Ectodermal cell (in vitro differentiated cells): ENCODE results near the gene RNF144B.

Experiments used
- H3K27ac ChIP-seq: 2 replicates; pipeline ENCODE4 v1.7.0; 2013; ENCODE audit warnings: mild to moderate bottlenecking, low read depth, low read length; ENCODE audit not compliant: insufficient read depth, poor library complexity, severe bottlenecking
- H3K27me3 ChIP-seq: 2 replicates; pipeline ENCODE4 v1.7.0; 2013; ENCODE audit warnings: mild to moderate bottlenecking, low read length; ENCODE audit not compliant: insufficient read depth, control insufficient read depth, poor library complexity, severe bottlenecking
- H3K36me3 ChIP-seq: one replicate; pipeline ENCODE4 v1.7.0; 2013; ENCODE audit warnings: low read length; ENCODE audit not compliant: control insufficient read depth, insufficient read depth
- H3K4me1 ChIP-seq: one replicate; pipeline ENCODE4 v1.7.0; 2013; ENCODE audit warnings: low read length; ENCODE audit not compliant: control insufficient read depth, insufficient read depth
- H3K4me3 ChIP-seq: 2 replicates; pipeline ENCODE4 v1.7.0; 2013; ENCODE audit warnings: low read depth, low read length, control low read depth; ENCODE audit not compliant: insufficient read depth
- H3K9me3 ChIP-seq: 2 replicates; pipeline ENCODE4 v1.7.0; 2013; ENCODE audit warnings: mild to moderate bottlenecking, low read length, moderate library complexity; ENCODE audit not compliant: control insufficient read depth
- WGBS, 2 experiments: methylation state at CpG; one replicate each; pipeline ENCODE4 v1.1.7; 2013; ENCODE audit warnings: missing lambda C conversion rate in 2 of 2; 5-methylcytosine and 5-hydroxymethylcytosine counted together

The RNF144B gene

GRCh38 chr6:18432180-18432579 lies 45.0 kb downstream of the RNF144B start:
- no peaks in the 10 kb centered on the region for H3K36me3 ChIP-seq
- no peak overlapping the region for H3K27ac ChIP-seq
- H3K27me3 ChIP-seq = no peaks in the 10 kb centered on the region
- no peaks in the 10 kb centered on the region for H3K9me3 ChIP-seq
- WGBS, 2 experiments = 64 to 65% methylated on average over 3 of the region's 3 CpGs
- H3K4me3 ChIP-seq = no peak overlapping the region
- H3K4me1 ChIP-seq = no peaks in the 10 kb centered on the region

GRCh38 chr6:18432619-18433018 lies 45.5 kb downstream of the RNF144B start:
- Histone ChIP-seq H3K9me3 (no peaks in the 10 kb centered on the region), H3K36me3 (no peaks in the 10 kb centered on the region), H3K4me3 (no peak overlapping the region), H3K27ac (no peak overlapping the region), H3K4me1 (no peaks in the 10 kb centered on the region), H3K27me3 (no peaks in the 10 kb centered on the region)
- WGBS, 2 experiments = 86 to 87% methylated on average over 3 of the region's 3 CpGs

GRCh38 chr6:18433059-18433458 lies 45.9 kb downstream of the RNF144B start:
- H3K27me3 ChIP-seq = no peaks in the 10 kb centered on the region
- H3K36me3 ChIP-seq = no peaks in the 10 kb centered on the region

GRCh38 chr6:18436341-18436740 lies 49.2 kb downstream of the RNF144B start:
- H3K27ac ChIP-seq = no peak overlapping the region
- no peaks in the 10 kb centered on the region for H3K27me3 ChIP-seq
- H3K36me3 ChIP-seq = no peaks in the 10 kb centered on the region
- H3K4me1 ChIP-seq = no peaks in the 10 kb centered on the region
- WGBS, 2 experiments = 93 to 100% methylated on average over 2 to 3 of the region's 3 CpGs
- no peak overlapping the region for H3K4me3 ChIP-seq
- H3K9me3 ChIP-seq = no peaks in the 10 kb centered on the region

More at GRCh38 chr6:18433059-18433458, 45.9 kb downstream of the RNF144B start:
- Histone ChIP-seq H3K27ac (no peak overlapping the region), H3K9me3 (no peaks in the 10 kb centered on the region), H3K4me3 (no peak overlapping the region), H3K4me1 (no peaks in the 10 kb centered on the region)
- 88 to 97% methylated on average over 2 of the region's 2 CpGs for WGBS, 2 experiments

GRCh38 chr6:18439581-18439980 lies 52.4 kb downstream of the RNF144B start:
- Histone ChIP-seq H3K9me3 (no peaks in the 10 kb centered on the region), H3K27me3 (no peaks in the 10 kb centered on the region), H3K36me3 (no peaks in the 10 kb centered on the region), H3K4me3 (no peak overlapping the region), H3K4me1 (no peaks in the 10 kb centered on the region), H3K27ac (no peak overlapping the region)

GRCh38 chr6:18441251-18441979 lies 54.3 kb downstream of the RNF144B start:
- H3K27ac ChIP-seq = no peak overlapping the region
- WGBS, 2 experiments = 72 to 75% methylated on average over 2 to 3 of the region's 3 CpGs

GRCh38 chr6:18444111-18444510 lies 57.0 kb downstream of the RNF144B start:
- no peak overlapping the region for H3K4me3 ChIP-seq

More at GRCh38 chr6:18441251-18441979, 54.3 kb downstream of the RNF144B start:
- Histone ChIP-seq H3K4me3 (no peak overlapping the region), H3K27me3 (no peaks in the 10 kb centered on the region), H3K36me3 (no peaks in the 10 kb centered on the region), H3K4me1 (no peaks in the 10 kb centered on the region), H3K9me3 (no peaks in the 10 kb centered on the region)

GRCh38 chr6:18445228-18445627 lies 58.1 kb downstream of the RNF144B start:
- Histone ChIP-seq H3K9me3 (no peaks in the 10 kb centered on the region), H3K27ac (no peak overlapping the region), H3K36me3 (no peaks in the 10 kb centered on the region), H3K27me3 (no peaks in the 10 kb centered on the region), H3K4me1 (no peaks in the 10 kb centered on the region), H3K4me3 (no peak overlapping the region)
- 93% methylated on average over 1 of the region's 1 CpG; no CpG with 5 or more reads in 1 of the 2 experiments for WGBS, 2 experiments

More at GRCh38 chr6:18444111-18444510, 57.0 kb downstream of the RNF144B start:
- 85 to 92% methylated on average over 5 of the region's 5 CpGs for WGBS, 2 experiments
- H3K27me3 ChIP-seq = no peaks in the 10 kb centered on the region
- H3K9me3 ChIP-seq = no peaks in the 10 kb centered on the region
- H3K36me3 ChIP-seq = no peaks in the 10 kb centered on the region
- H3K4me1 ChIP-seq = no peaks in the 10 kb centered on the region
- no peak overlapping the region for H3K27ac ChIP-seq

GRCh38 chr6:18446771-18447170 lies 59.6 kb downstream of the RNF144B start:
- no peak overlapping the region for H3K27ac ChIP-seq
- 82 to 96% methylated on average over 2 of the region's 2 CpGs for WGBS, 2 experiments
- no peaks in the 10 kb centered on the region for H3K27me3 ChIP-seq

GRCh38 chr6:18447552-18447951 lies 60.4 kb downstream of the RNF144B start:
- H3K27ac ChIP-seq = no peak overlapping the region
- no peaks in the 10 kb centered on the region for H3K27me3 ChIP-seq
- H3K9me3 ChIP-seq = no peaks in the 10 kb centered on the region
- H3K36me3 ChIP-seq = no peaks in the 10 kb centered on the region
- H3K4me1 ChIP-seq = no peaks in the 10 kb centered on the region
- H3K4me3 ChIP-seq = no peak overlapping the region
- WGBS, 2 experiments = 91 to 94% methylated on average over 2 of the region's 2 CpGs

More at GRCh38 chr6:18446771-18447170, 59.6 kb downstream of the RNF144B start:
- no peak overlapping the region for H3K4me3 ChIP-seq
- H3K9me3 ChIP-seq = no peaks in the 10 kb centered on the region
- no peaks in the 10 kb centered on the region for H3K36me3 ChIP-seq
- no peaks in the 10 kb centered on the region for H3K4me1 ChIP-seq
